Measurements from ENCODE around the gene TAF9B.
"Not testable (repeated sequence)": the region's sequence is repeated elsewhere in the genome, so short reads cannot be mapped to it uniquely, and the experiment has no call there.

TAF9B gene, protein sequence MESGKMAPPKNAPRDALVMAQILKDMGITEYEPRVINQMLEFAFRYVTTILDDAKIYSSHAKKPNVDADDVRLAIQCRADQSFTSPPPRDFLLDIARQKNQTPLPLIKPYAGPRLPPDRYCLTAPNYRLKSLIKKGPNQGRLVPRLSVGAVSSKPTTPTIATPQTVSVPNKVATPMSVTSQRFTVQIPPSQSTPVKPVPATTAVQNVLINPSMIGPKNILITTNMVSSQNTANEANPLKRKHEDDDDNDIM

GRCh38 chrX:78139160-78140123, at the start of gene TAF9B:
TAF9B (minus strand) TSS chrX:78139650; CDS start chrX:78139611, 39 bp downstream.
- H3K4me3 ChIP-seq (ENCODE audit: low read depth, low read length), result peak within 1 kb of the TSS; percentile 74
- TF ChIP-seq CTCF (IDR thresholded peaks at IDR 0.05; ENCODE audit: control insufficient read depth, extremely low read depth, insufficient read depth), result no peak
- peak; percentile 38 for DNase-seq (ENCODE audit: low read depth)

DNA sequence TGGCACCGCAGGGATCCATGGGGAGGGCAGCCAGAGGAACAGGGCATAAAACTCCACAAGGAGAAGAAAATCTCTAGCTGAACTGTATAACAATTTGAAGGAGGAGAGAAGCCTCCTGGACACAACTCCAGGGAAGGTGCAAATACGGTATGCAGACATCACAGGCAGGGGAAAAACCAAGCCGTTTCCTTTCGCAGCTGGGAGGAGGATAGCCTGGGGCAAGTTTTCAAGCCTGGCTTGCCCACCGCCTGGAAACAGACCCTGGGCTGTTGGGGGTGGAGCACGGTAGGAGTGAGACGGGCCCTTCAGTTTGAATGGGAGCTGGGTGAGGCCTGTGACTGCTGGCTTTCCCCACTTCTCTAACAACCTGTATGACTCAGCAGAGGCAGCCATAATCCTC, 43.4 kb upstream of the TAF9B start:
- no peak overlapping the region for H3K4me3 ChIP-seq (ENCODE audit: low read depth, low read length)
- no peak for TF ChIP-seq CTCF (IDR thresholded peaks at IDR 0.05; ENCODE audit: control insufficient read depth, extremely low read depth, insufficient read depth)
- no peak for DNase-seq (ENCODE audit: low read depth)

DNA sequence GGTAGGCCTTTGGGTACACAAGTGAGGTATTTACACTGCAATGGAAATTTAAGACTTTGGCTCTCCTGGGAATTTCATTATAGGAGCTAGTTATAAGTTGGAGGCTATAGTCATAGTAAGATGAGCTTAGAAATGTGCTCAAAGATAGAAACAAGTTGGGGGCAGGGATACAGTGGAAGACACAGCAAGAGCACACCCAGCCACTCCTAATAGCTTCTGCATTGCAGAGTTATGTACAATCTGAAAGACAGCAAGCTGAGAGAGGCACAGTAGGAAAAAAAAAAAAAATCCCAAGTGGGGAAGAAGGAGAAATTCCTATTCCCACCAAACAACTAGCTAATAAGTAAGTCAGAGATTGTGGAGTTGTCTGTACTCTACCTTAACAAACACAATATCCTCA, 41.9 kb upstream of the TAF9B start:
- no peak for TF ChIP-seq CTCF (IDR thresholded peaks at IDR 0.05; ENCODE audit: control insufficient read depth, extremely low read depth, insufficient read depth)
- no peak for DNase-seq (ENCODE audit: low read depth)
- H3K4me3 ChIP-seq (ENCODE audit: low read depth, low read length), result no peak overlapping the region

DNA sequence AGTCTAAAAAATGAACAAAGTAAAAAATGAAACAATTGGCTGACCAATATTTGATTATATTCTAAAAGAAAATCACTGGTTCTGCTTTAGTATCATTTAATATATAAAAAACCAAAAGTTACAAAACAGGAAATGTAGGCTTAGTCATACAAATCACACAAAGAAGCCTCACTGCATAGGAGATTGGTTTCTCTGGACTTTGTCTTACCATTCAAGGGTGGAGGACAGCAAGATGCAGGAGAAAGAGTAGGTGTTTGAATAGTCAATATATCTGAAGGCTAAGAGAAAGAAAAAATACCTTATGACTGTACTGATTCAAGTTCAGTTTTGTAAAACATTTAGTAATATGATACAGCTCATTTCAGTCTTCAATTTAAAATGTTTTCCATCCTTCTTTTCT, 28.6 kb upstream of the TAF9B start:
- H3K4me3 ChIP-seq (ENCODE audit: low read depth, low read length), result no peak overlapping the region
- no peak for DNase-seq (ENCODE audit: low read depth)
- no peak for TF ChIP-seq CTCF (IDR thresholded peaks at IDR 0.05; ENCODE audit: control insufficient read depth, extremely low read depth, insufficient read depth)

DNA sequence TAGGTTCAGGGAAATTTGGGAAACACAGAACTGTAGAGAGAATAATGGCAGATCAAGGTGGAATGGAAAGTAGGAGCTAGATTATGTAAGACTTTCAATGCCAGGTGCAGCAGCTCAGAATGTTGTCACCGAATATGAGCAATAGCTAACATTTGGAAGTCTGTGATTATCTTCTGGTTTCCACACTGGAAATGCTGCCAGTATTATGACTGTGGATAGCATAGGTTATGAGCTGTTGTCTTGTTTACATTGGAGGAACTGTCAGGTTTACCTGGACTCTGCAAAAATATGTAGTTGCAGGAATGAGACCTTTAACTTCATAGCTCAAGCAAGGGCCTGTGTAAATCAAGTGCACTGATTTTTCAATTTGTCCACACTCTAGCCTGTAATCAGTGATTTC, 26.0 kb upstream of the TAF9B start:
- no peak overlapping the region for H3K4me3 ChIP-seq (ENCODE audit: low read depth, low read length)
- peak; percentile 23 for DNase-seq (ENCODE audit: low read depth)
- no peak for TF ChIP-seq CTCF (IDR thresholded peaks at IDR 0.05; ENCODE audit: control insufficient read depth, extremely low read depth, insufficient read depth)

- DNase-seq (ENCODE audit: low read depth); H3K4me3 ChIP-seq (ENCODE audit: low read depth, low read length): not testable (repeated sequence)
Measured at GRCh38 chrX:78163175-78163574, 23.7 kb upstream of the TAF9B start.

DNA sequence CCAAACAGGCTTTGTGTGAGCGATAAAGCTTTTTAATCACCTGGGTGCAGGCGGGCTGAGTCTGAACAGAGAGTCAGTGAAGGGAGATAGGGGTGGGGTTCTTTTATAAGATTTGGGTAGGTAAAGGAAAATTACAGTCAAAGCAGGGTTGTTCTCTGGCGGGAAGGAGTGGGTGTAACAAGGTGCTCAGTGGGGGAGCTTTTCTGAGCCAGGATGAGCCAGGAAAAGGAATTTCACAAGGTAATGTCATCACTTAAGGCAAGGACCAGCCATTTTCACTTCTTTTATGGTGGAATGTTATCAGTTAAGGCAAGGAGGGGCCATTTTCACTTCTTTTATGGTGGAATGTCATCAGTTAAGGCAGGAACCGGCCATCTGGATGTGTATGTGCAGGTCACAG, 21.3 kb upstream of the TAF9B start:
- DNase-seq (ENCODE audit: low read depth); H3K4me3 ChIP-seq (ENCODE audit: low read depth, low read length): not testable (repeated sequence)

DNA sequence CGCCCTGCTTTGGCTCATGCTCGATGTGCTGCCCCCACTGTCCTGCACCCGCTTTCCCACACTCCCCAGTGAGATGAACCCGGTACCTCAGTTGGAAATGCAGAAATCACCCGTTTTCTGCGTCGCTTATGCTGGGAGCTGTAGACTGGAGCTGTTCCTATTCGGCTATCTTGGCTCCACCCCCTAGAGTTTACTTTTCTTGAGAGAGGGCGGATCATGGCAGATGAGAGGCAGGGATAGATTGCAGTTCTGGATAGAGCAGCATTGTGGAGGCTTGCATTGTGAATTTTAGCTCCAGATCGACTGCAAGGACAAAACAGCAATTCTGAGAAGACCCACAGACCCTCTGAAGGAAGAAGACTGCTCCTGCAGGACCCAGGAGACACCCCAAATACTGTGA, 18.4 kb upstream of the TAF9B start:
- peak overlapping the region; percentile 34 for H3K4me3 ChIP-seq (ENCODE audit: low read depth, low read length)
- not testable (repeated sequence) for DNase-seq (ENCODE audit: low read depth)

DNA sequence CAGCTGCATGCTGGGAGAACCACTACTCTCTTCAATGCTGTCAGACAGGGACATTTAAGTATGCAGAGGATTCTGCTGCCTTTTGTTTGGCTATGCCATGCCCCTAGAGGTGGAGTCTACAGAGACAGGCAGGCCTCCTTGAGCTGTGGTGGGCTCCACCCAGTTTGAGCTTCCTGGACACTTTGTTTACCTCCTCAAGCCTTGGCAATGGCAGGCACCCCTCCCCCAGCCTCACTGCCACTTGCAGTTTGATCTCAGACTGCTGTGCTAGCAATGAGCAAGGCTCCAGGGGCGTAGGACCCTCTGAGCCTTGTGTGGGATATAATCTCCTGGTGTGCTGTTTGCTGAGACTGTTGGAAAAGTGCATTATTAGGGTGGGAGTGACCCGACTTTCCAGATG, 17.9 kb upstream of the TAF9B start:
- peak overlapping the region; percentile 34 for H3K4me3 ChIP-seq (ENCODE audit: low read depth, low read length)

DNA sequence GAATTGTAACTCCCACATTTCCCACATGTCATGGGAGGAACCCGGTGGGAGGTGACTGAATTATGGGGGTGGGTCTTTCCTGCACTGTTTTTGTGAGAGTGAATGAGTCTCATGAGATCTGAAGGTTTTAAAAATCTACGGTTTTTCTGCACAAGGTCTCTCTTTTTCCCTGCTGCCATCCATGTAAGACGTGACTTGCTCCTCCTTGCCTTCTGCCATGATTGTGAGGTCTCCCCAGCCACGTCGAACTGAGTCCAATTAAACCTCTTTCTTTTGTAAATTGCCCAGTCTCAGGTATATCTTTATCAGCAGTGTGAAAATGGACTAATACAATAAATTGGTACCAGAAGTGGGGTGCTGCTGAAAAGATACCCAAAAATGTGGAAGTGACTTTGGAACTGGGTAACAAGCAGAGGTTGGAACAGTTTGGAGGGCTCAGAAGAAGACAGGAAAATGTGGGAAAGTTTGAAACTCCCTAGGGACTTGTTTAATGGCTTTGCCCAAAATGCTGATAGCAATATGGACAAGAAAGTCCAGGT, 7.6 kb upstream of the TAF9B start:
- not testable (repeated sequence) for H3K4me3 ChIP-seq (ENCODE audit: low read depth, low read length); DNase-seq (ENCODE audit: low read depth)

More for the DNA sequence above, 17.9 kb upstream of the TAF9B start:
- DNase-seq (ENCODE audit: low read depth), result not testable (repeated sequence)
